ENCODE results near the gene MMP3.

MMP3 gene

GRCh38 chr11:102843489-102843888 is at the start of gene MMP3:
MMP3 (minus strand) TSS chr11:102843609; CDS start chr11:102843546, 63 bp downstream.
- TF ChIP-seq CTCF (IDR thresholded peaks at IDR 0.05): no peak
- no peak for DNase-seq
- H3K36me3 Mint-ChIP-seq (ENCODE audit: low read depth): no peaks in the 10 kb centered on the region
- H3K27ac Mint-ChIP-seq: no peak within 1 kb of the TSS
- no peaks in the 10 kb centered on the region for H3K4me1 Mint-ChIP-seq
- H3K9me3 Mint-ChIP-seq: peaks cover 3% of the 10 kb centered on the region
- no peak within 1 kb of the TSS for H3K4me3 Mint-ChIP-seq
- peaks cover 5% of the 10 kb centered on the region for H3K27me3 Mint-ChIP-seq (ENCODE audit: low read depth, poor library complexity)

GRCh38 chr11:102891736-102892135 is 48.3 kb upstream of the MMP3 start:
- Mint-ChIP-seq H3K27me3 (ENCODE audit: low read depth, poor library complexity) (peaks cover 13% of the 10 kb centered on the region), H3K9me3 (peaks cover 21% of the 10 kb centered on the region), H3K4me1 (peaks cover 10% of the 10 kb centered on the region), H3K4me3 (no peak overlapping the region), H3K27ac (no peak overlapping the region), H3K36me3 (ENCODE audit: low read depth) (peaks cover 5% of the 10 kb centered on the region)
- no peak for DNase-seq
- TF ChIP-seq CTCF (IDR thresholded peaks at IDR 0.05): no peak

GRCh38 chr11:102886999-102887398 is 43.6 kb upstream of the MMP3 start:
- Mint-ChIP-seq H3K9me3 (no peaks in the 10 kb centered on the region), H3K27ac (no peak overlapping the region), H3K4me1 (peaks cover 10% of the 10 kb centered on the region), H3K27me3 (ENCODE audit: low read depth, poor library complexity) (peaks cover 7% of the 10 kb centered on the region), H3K36me3 (ENCODE audit: low read depth) (no peaks in the 10 kb centered on the region), H3K4me3 (no peak overlapping the region)
- DNase-seq: no peak
- TF ChIP-seq CTCF (IDR thresholded peaks at IDR 0.05): no peak

GRCh38 chr11:102883141-102883540 is 39.7 kb upstream of the MMP3 start:
- no peak for TF ChIP-seq CTCF (IDR thresholded peaks at IDR 0.05)
- no peaks in the 10 kb centered on the region for H3K4me1 Mint-ChIP-seq
- no peak overlapping the region for H3K4me3 Mint-ChIP-seq
- peaks cover 2% of the 10 kb centered on the region for H3K27me3 Mint-ChIP-seq (ENCODE audit: low read depth, poor library complexity)
- H3K36me3 Mint-ChIP-seq (ENCODE audit: low read depth): no peaks in the 10 kb centered on the region
- no peak for DNase-seq
- H3K27ac Mint-ChIP-seq: no peak overlapping the region
- H3K9me3 Mint-ChIP-seq: no peaks in the 10 kb centered on the region

- TF ChIP-seq CTCF (IDR thresholded peaks at IDR 0.05): no peak
- Mint-ChIP-seq H3K4me1 (no peaks in the 10 kb centered on the region), H3K9me3 (no peaks in the 10 kb centered on the region), H3K4me3 (no peak overlapping the region), H3K27ac (no peak overlapping the region), H3K36me3 (ENCODE audit: low read depth) (no peaks in the 10 kb centered on the region), H3K27me3 (ENCODE audit: low read depth, poor library complexity) (peaks cover 2% of the 10 kb centered on the region)
- no peak for DNase-seq
Observed at GRCh38 chr11:102882389-102883024, 39.1 kb upstream of the MMP3 start.

GRCh38 chr11:102879801-102880200 is 36.4 kb upstream of the MMP3 start:
- Mint-ChIP-seq H3K36me3 (ENCODE audit: low read depth) (no peaks in the 10 kb centered on the region), H3K27ac (no peak overlapping the region), H3K27me3 (ENCODE audit: low read depth, poor library complexity) (no peaks in the 10 kb centered on the region), H3K9me3 (no peaks in the 10 kb centered on the region), H3K4me1 (no peaks in the 10 kb centered on the region), H3K4me3 (no peak overlapping the region)
- DNase-seq: no peak
- TF ChIP-seq CTCF (IDR thresholded peaks at IDR 0.05): no peak

Measured in nephron progenitor cell (in vitro differentiated cells).